ENCODE data around the gene NCOA1.

NCOA1 gene

GRCh38 chr2:24618680-24619079 is 127.6 kb downstream of the NCOA1 start:
- Histone ChIP-seq H3K9ac (ENCODE audit: low read depth, low read length, poor library complexity) (no peak overlapping the region), H3K36me3 (replicated peaks in 1 of 2; ENCODE audit: control insufficient read depth in 2 of 2, insufficient read depth in 2 of 2, low read length in 2 of 2) (no peaks in the 10 kb centered on the region), H3K18ac (ENCODE audit: low read length) (no peak overlapping the region), H4K91ac (ENCODE audit: low read depth, low read length, poor library complexity) (no peak overlapping the region), H2BK5ac (ENCODE audit: low read length) (no peak overlapping the region), H2AFZ (ENCODE audit: low read length) (no peak overlapping the region), H4K8ac (ENCODE audit: low read depth, low read length) (no peak overlapping the region), H2BK15ac (ENCODE audit: low read length) (no peak overlapping the region), H2AK5ac (ENCODE audit: low read depth, low read length) (no peak overlapping the region), H3K9me3 (replicated peaks in 1 of 2; ENCODE audit: control insufficient read depth in 2 of 2, insufficient read depth in 1 of 2, low read depth in 1 of 2, low read length in 2 of 2) (no peaks in the 10 kb centered on the region), H2BK12ac (ENCODE audit: low read length) (no peak overlapping the region), H3K27me3 (ENCODE audit: control insufficient read depth in 3 of 3, insufficient read depth in 3 of 3, low read depth in 1 of 3, low read length in 3 of 3) (no peaks in the 10 kb centered on the region), H3K23ac (ENCODE audit: low read depth, low read length, poor library complexity) (no peak overlapping the region), H2BK120ac (ENCODE audit: low read depth, low read length) (no peak overlapping the region), H3K14ac (ENCODE audit: low read length) (no peak overlapping the region), H3K79me1 (ENCODE audit: low read depth, low read length) (no peaks in the 10 kb centered on the region), H3K27ac (replicated peaks; ENCODE audit: low read length) (no peak overlapping the region), H3K4me1 (ENCODE audit: control insufficient read depth in 2 of 2, insufficient read depth in 1 of 2, low read depth in 1 of 2, low read length in 2 of 2) (peaks cover 0 to 2% of the 10 kb centered on the region in 2 donors), H3K4me3 (ENCODE audit: low read length in 2 of 2) (no peak overlapping the region), H3K4me2 (ENCODE audit: insufficient read depth, low read length, poor library complexity, severe bottlenecking) (no peak overlapping the region), H3K4ac (ENCODE audit: low read length) (no peak overlapping the region)
- WGBS, 2 donors (ENCODE audit: extremely low coverage in 2 of 2, insufficient read length in 2 of 2, insufficient replicate concordance in 1 of 2) = no CpG with 5 or more reads among the region's 1 CpG
- DNase-seq (ENCODE audit: low spot score) = no peak

GRCh38 chr2:24620936-24621335 is 129.9 kb downstream of the NCOA1 start:
- no peak overlapping the region for H3K27ac ChIP-seq (replicated peaks; ENCODE audit: low read length)
- no peak overlapping the region for H3K23ac ChIP-seq (ENCODE audit: low read depth, low read length, poor library complexity)
- peaks cover 0 to 2% of the 10 kb centered on the region in 2 donors for H3K4me1 ChIP-seq (ENCODE audit: control insufficient read depth in 2 of 2, insufficient read depth in 1 of 2, low read depth in 1 of 2, low read length in 2 of 2)
- H3K9me3 ChIP-seq (replicated peaks in 1 of 2; ENCODE audit: control insufficient read depth in 2 of 2, insufficient read depth in 1 of 2, low read depth in 1 of 2, low read length in 2 of 2) = no peaks in the 10 kb centered on the region
- no peak for DNase-seq (ENCODE audit: low spot score)
- no peak overlapping the region for H2BK120ac ChIP-seq (ENCODE audit: low read depth, low read length)
- H3K4me3 ChIP-seq (ENCODE audit: low read length in 2 of 2) = no peak overlapping the region
- no CpG with 5 or more reads among the region's 2 CpGs for WGBS, 2 donors (ENCODE audit: extremely low coverage in 2 of 2, insufficient read length in 2 of 2, insufficient replicate concordance in 1 of 2)
- no peak overlapping the region for H4K91ac ChIP-seq (ENCODE audit: low read depth, low read length, poor library complexity)
- no peak overlapping the region for H2BK15ac ChIP-seq (ENCODE audit: low read length)
- H3K14ac ChIP-seq (ENCODE audit: low read length) = no peak overlapping the region
- no peak overlapping the region for H3K4ac ChIP-seq (ENCODE audit: low read length)
- no peaks in the 10 kb centered on the region for H3K79me1 ChIP-seq (ENCODE audit: low read depth, low read length)
- no peak overlapping the region for H2BK5ac ChIP-seq (ENCODE audit: low read length)
- no peak overlapping the region for H2BK12ac ChIP-seq (ENCODE audit: low read length)
- H3K4me2 ChIP-seq (ENCODE audit: insufficient read depth, low read length, poor library complexity, severe bottlenecking) = no peak overlapping the region
- H2AFZ ChIP-seq (ENCODE audit: low read length) = no peak overlapping the region
- no peak overlapping the region for H2AK5ac ChIP-seq (ENCODE audit: low read depth, low read length)
- H3K18ac ChIP-seq (ENCODE audit: low read length) = no peak overlapping the region
- H3K36me3 ChIP-seq (replicated peaks in 1 of 2; ENCODE audit: control insufficient read depth in 2 of 2, insufficient read depth in 2 of 2, low read length in 2 of 2) = no peaks in the 10 kb centered on the region
- H4K8ac ChIP-seq (ENCODE audit: low read depth, low read length) = no peak overlapping the region
- no peak overlapping the region for H3K9ac ChIP-seq (ENCODE audit: low read depth, low read length, poor library complexity)
- H3K27me3 ChIP-seq (ENCODE audit: control insufficient read depth in 3 of 3, insufficient read depth in 3 of 3, low read depth in 1 of 3, low read length in 3 of 3) = no peaks in the 10 kb centered on the region

- DNase-seq (ENCODE audit: low spot score) = no peak
- H3K23ac ChIP-seq (ENCODE audit: low read depth, low read length, poor library complexity) = no peak overlapping the region
- no peak overlapping the region for H3K4me3 ChIP-seq (ENCODE audit: low read length in 2 of 2)
- no peak overlapping the region for H3K18ac ChIP-seq (ENCODE audit: low read length)
- peaks cover 0 to 2% of the 10 kb centered on the region in 2 donors for H3K4me1 ChIP-seq (ENCODE audit: control insufficient read depth in 2 of 2, insufficient read depth in 1 of 2, low read depth in 1 of 2, low read length in 2 of 2)
- H3K27ac ChIP-seq (replicated peaks; ENCODE audit: low read length) = no peak overlapping the region
- H3K4ac ChIP-seq (ENCODE audit: low read length) = no peak overlapping the region
- no peak overlapping the region for H3K4me2 ChIP-seq (ENCODE audit: insufficient read depth, low read length, poor library complexity, severe bottlenecking)
- no peak overlapping the region for H4K91ac ChIP-seq (ENCODE audit: low read depth, low read length, poor library complexity)
- no CpG with 5 or more reads among the region's 3 CpGs for WGBS, 2 donors (ENCODE audit: extremely low coverage in 2 of 2, insufficient read length in 2 of 2, insufficient replicate concordance in 1 of 2)
- no peaks in the 10 kb centered on the region for H3K36me3 ChIP-seq (replicated peaks in 1 of 2; ENCODE audit: control insufficient read depth in 2 of 2, insufficient read depth in 2 of 2, low read length in 2 of 2)
- H3K14ac ChIP-seq (ENCODE audit: low read length) = no peak overlapping the region
- no peak overlapping the region for H2BK5ac ChIP-seq (ENCODE audit: low read length)
- no peak overlapping the region for H2BK120ac ChIP-seq (ENCODE audit: low read depth, low read length)
- H2BK12ac ChIP-seq (ENCODE audit: low read length) = no peak overlapping the region
- no peak overlapping the region for H2AFZ ChIP-seq (ENCODE audit: low read length)
- no peak overlapping the region for H4K8ac ChIP-seq (ENCODE audit: low read depth, low read length)
- H3K79me1 ChIP-seq (ENCODE audit: low read depth, low read length) = no peaks in the 10 kb centered on the region
- H2AK5ac ChIP-seq (ENCODE audit: low read depth, low read length) = no peak overlapping the region
- H3K27me3 ChIP-seq (ENCODE audit: control insufficient read depth in 3 of 3, insufficient read depth in 3 of 3, low read depth in 1 of 3, low read length in 3 of 3) = no peaks in the 10 kb centered on the region
- H3K9ac ChIP-seq (ENCODE audit: low read depth, low read length, poor library complexity) = no peak overlapping the region
- no peak overlapping the region for H2BK15ac ChIP-seq (ENCODE audit: low read length)
- no peaks in the 10 kb centered on the region for H3K9me3 ChIP-seq (replicated peaks in 1 of 2; ENCODE audit: control insufficient read depth in 2 of 2, insufficient read depth in 1 of 2, low read depth in 1 of 2, low read length in 2 of 2)
These were observed 130.9 kb downstream of the NCOA1 start for GRCh38 chr2:24621779-24622538.

GRCh38 chr2:24623535-24623934 is 132.5 kb downstream of the NCOA1 start:
- Histone ChIP-seq H3K4me2 (ENCODE audit: insufficient read depth, low read length, poor library complexity, severe bottlenecking) (no peak overlapping the region), H2BK15ac (ENCODE audit: low read length) (no peak overlapping the region), H3K23ac (ENCODE audit: low read depth, low read length, poor library complexity) (no peak overlapping the region), H3K36me3 (replicated peaks in 1 of 2; ENCODE audit: control insufficient read depth in 2 of 2, insufficient read depth in 2 of 2, low read length in 2 of 2) (no peaks in the 10 kb centered on the region), H4K8ac (ENCODE audit: low read depth, low read length) (no peak overlapping the region), H3K27me3 (ENCODE audit: control insufficient read depth in 3 of 3, insufficient read depth in 3 of 3, low read depth in 1 of 3, low read length in 3 of 3) (no peaks in the 10 kb centered on the region), H2AFZ (ENCODE audit: low read length) (no peak overlapping the region), H3K18ac (ENCODE audit: low read length) (no peak overlapping the region), H2BK5ac (ENCODE audit: low read length) (no peak overlapping the region), H3K4ac (ENCODE audit: low read length) (no peak overlapping the region), H2BK12ac (ENCODE audit: low read length) (no peak overlapping the region), H2AK5ac (ENCODE audit: low read depth, low read length) (no peak overlapping the region), H3K4me3 (ENCODE audit: low read length in 2 of 2) (no peak overlapping the region), H3K79me1 (ENCODE audit: low read depth, low read length) (no peaks in the 10 kb centered on the region), H3K4me1 (ENCODE audit: control insufficient read depth in 2 of 2, insufficient read depth in 1 of 2, low read depth in 1 of 2, low read length in 2 of 2) (peaks cover 0 to 2% of the 10 kb centered on the region in 2 donors), H3K14ac (ENCODE audit: low read length) (no peak overlapping the region), H2BK120ac (ENCODE audit: low read depth, low read length) (no peak overlapping the region), H3K27ac (replicated peaks; ENCODE audit: low read length) (no peak overlapping the region), H3K9me3 (replicated peaks in 1 of 2; ENCODE audit: control insufficient read depth in 2 of 2, insufficient read depth in 1 of 2, low read depth in 1 of 2, low read length in 2 of 2) (no peaks in the 10 kb centered on the region), H3K9ac (ENCODE audit: low read depth, low read length, poor library complexity) (no peak overlapping the region), H4K91ac (ENCODE audit: low read depth, low read length, poor library complexity) (no peak overlapping the region)
- WGBS, 2 donors (ENCODE audit: extremely low coverage in 2 of 2, insufficient read length in 2 of 2, insufficient replicate concordance in 1 of 2) = no CpG with 5 or more reads among the region's 4 CpGs
- DNase-seq (ENCODE audit: low spot score) = no peak
